Upper lobe of left lung (tissue), 6 donors: ENCODE data around the gene SPATA25. TPM values are rescaled to one million over a fixed set of nuclear protein-coding genes. Genes with fewer than 3 reads are reported as not detected.
A peak's percentile ranks its signal among the peaks of the same experiment; 100 is the strongest.

ENCODE experiments used
- ATAC-seq, 2 donors: fragments of 200-7000 bp; cut with Tn5 transposase; one replicate each; pipeline ENCODE4 v1.9.1; 2022; ENCODE audit warnings: mild to moderate bottlenecking in 2 of 2, moderate library complexity in 2 of 2; ENCODE audit not compliant: low FRiP score in 2 of 2
- DNase-seq, 2 donors: peaks; one replicate each; pipeline ENCODE4 v3.0.0-alpha.2; 2019 to 2020
- H3K27ac ChIP-seq, 4 donors: fragments of 200-600 bp; sonication (generic); one replicate each; pipeline ENCODE4 v1.5.1; 2016 to 2019
- H3K27me3 ChIP-seq, 4 donors: fragments of 200-600 bp; sonication (generic); one replicate each; pipeline ENCODE4 v1.5.1; 2017 to 2019
- H3K36me3 ChIP-seq, 4 donors: fragments of 200-600 bp; sonication (generic); one replicate each; pipeline ENCODE4 v1.5.1; 2016 to 2019
- H3K4me1 ChIP-seq, 4 donors: fragments of 200-600 bp; sonication (generic); one replicate each; pipeline ENCODE4 v1.5.1; 2018 to 2019
- H3K4me3 ChIP-seq, 4 donors: fragments of 200-600 bp; sonication (generic); one replicate each; pipeline ENCODE4 v1.5.1; 2017 to 2019; ENCODE audit warnings: mild to moderate bottlenecking in 2 of 4, moderate library complexity in 1 of 4
- H3K9me3 ChIP-seq, 4 donors: fragments of 200-600 bp; sonication (generic); one replicate each; pipeline ENCODE4 v1.5.1; 2018 to 2019
- EP300 ChIP-seq, 4 donors: sonication (generic); formaldehyde crosslinking; IDR thresholded peaks; one replicate each; pipeline ENCODE4 v1.5.1; 2017; ENCODE audit warnings: antibody characterized with exemption in 4 of 4, control low read depth in 2 of 4
- POLR2A ChIP-seq, 4 donors: fragments of 450-650 bp; IDR thresholded peaks; one replicate each; pipeline ENCODE4 v1.5.1; 2016 to 2017; ENCODE audit warnings: antibody characterized with exemption in 4 of 4, mild to moderate bottlenecking in 2 of 4
- POLR2AphosphoS5 ChIP-seq, 2 donors: sonication (generic); formaldehyde crosslinking; IDR thresholded peaks; one replicate each; pipeline ENCODE4 v1.5.1; 2017; ENCODE audit warnings: antibody characterized with exemption in 2 of 2
- WGBS, 2 donors: methylation state at CpG; one replicate each; pipeline ENCODE4 v1.1.5; 2017 to 2018; 5-methylcytosine and 5-hydroxymethylcytosine counted together
- total RNA-seq, 6 donors: library from RNA; depleted of rRNA in 4 of 6; stranded (reverse); fragments of >200 nt in 4 of 6; gene quantifications; one replicate each; pipeline versions ENCODE4 v1.1.0 to v1.2.1, GENCODE V29; 2016 to 2021
- TF ChIP-seq, protein P1 (sequence below), 6 experiments: fragments of 450-650 bp in 4 of 6; fragments of 200-600 bp in 2 of 6; sonication (generic) in 2 of 6; IDR thresholded peaks; one replicate each; pipeline ENCODE4 v1.5.1; 2016 to 2019; ENCODE audit warnings: antibody characterized with exemption in 6 of 6
- donor health status: DM: no; HTN: no; CAD: no; lungs with moderate emphysema.
- donor health status: DM: no; HTN: yes; CAD: no; lungs with severe emphysema.

SPATA25 gene
- total RNA-seq, 6 donors from 2014 or later, result 1.3 to 11.5 (median 1.6) TPM

DNA sequence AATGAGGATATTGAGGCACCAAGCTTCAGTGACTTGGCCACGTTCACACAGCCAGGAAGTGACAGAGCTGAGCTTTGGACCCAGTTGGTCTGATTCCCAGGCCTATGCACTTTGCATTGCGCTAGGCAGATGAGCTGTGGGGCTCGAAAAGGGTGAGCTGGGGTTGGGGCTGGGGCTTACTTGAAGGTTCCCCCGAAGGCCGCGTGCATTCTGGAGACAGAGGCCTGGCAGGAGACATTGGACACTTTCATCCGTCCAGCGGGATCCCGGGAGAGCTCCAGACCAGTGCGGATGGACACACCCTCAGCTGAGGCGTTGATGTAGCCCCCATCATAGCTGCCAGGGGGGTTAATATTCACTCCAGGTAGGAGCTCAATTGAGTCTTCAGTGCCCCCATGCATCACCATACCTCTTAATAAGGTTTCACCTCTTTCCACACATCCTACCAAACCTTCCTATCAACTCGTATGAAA is 21.9 kb upstream of the SPATA25 start:
- Histone ChIP-seq H3K36me3 (peaks cover 0 to 14% (median 2%) of the 10 kb centered on the region in 4 donors), H3K27me3 (no peaks in the 10 kb centered on the region), H3K4me3 (no peak overlapping the region), H3K9me3 (no peaks in the 10 kb centered on the region), H3K4me1 (peaks cover 18 to 44% (median 25%) of the 10 kb centered on the region in 4 donors), H3K27ac (peak overlapping the region in 1 of 4 donors; percentile 24)
- DNase-seq (no peak), ATAC-seq (no peak)
- whole genome bisulfite sequencing, 2 donors, result 88 to 93% methylated on average over 10 to 12 of the region's 12 CpGs
- TF ChIP-seq POLR2AphosphoS5 (IDR thresholded peaks at IDR 0.05) (no peak), EP300 (IDR thresholded peaks at IDR 0.05) (no peak), POLR2A (IDR thresholded peaks at IDR 0.05) (no peak)
- TF ChIP-seq, protein P1, sequence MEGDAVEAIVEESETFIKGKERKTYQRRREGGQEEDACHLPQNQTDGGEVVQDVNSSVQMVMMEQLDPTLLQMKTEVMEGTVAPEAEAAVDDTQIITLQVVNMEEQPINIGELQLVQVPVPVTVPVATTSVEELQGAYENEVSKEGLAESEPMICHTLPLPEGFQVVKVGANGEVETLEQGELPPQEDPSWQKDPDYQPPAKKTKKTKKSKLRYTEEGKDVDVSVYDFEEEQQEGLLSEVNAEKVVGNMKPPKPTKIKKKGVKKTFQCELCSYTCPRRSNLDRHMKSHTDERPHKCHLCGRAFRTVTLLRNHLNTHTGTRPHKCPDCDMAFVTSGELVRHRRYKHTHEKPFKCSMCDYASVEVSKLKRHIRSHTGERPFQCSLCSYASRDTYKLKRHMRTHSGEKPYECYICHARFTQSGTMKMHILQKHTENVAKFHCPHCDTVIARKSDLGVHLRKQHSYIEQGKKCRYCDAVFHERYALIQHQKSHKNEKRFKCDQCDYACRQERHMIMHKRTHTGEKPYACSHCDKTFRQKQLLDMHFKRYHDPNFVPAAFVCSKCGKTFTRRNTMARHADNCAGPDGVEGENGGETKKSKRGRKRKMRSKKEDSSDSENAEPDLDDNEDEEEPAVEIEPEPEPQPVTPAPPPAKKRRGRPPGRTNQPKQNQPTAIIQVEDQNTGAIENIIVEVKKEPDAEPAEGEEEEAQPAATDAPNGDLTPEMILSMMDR (IDR thresholded peaks at IDR 0.05), result no peak

DNA sequence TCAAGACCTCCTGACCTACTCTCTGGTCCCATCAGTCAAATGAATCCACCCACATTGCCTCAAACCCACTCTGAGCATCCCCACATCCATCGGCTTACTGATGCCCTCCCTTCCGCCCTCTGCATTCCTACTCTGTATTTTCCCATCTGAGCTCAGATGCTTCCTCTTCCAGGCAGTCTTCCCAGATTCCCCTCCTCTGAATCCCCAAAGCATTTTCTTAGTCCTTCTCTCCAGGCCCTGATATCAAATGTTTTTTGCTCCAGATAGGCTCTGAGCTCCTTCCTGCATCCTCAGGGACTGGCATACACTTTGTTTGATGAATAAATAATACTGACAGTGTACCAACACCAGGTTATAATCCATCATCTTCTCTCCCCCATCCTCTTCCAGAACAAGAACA is 20.7 kb upstream of the SPATA25 start:
- Histone ChIP-seq H3K27ac (no peak overlapping the region), H3K36me3 (peaks cover 0 to 14% (median 2%) of the 10 kb centered on the region in 4 donors), H3K9me3 (no peaks in the 10 kb centered on the region), H3K27me3 (no peaks in the 10 kb centered on the region), H3K4me1 (peaks cover 18 to 39% (median 25%) of the 10 kb centered on the region in 4 donors), H3K4me3 (no peak overlapping the region)
- 90 to 95% methylated on average over 2 of the region's 2 CpGs for WGBS, 2 donors
- no peak for DNase-seq
- TF ChIP-seq, protein P1 (IDR thresholded peaks at IDR 0.05), result no peak
- TF ChIP-seq EP300 (IDR thresholded peaks at IDR 0.05), result no peak
- no peak for TF ChIP-seq POLR2AphosphoS5 (IDR thresholded peaks at IDR 0.05)
- TF ChIP-seq POLR2A (IDR thresholded peaks at IDR 0.05), result no peak
- ATAC-seq, result no peak

DNA sequence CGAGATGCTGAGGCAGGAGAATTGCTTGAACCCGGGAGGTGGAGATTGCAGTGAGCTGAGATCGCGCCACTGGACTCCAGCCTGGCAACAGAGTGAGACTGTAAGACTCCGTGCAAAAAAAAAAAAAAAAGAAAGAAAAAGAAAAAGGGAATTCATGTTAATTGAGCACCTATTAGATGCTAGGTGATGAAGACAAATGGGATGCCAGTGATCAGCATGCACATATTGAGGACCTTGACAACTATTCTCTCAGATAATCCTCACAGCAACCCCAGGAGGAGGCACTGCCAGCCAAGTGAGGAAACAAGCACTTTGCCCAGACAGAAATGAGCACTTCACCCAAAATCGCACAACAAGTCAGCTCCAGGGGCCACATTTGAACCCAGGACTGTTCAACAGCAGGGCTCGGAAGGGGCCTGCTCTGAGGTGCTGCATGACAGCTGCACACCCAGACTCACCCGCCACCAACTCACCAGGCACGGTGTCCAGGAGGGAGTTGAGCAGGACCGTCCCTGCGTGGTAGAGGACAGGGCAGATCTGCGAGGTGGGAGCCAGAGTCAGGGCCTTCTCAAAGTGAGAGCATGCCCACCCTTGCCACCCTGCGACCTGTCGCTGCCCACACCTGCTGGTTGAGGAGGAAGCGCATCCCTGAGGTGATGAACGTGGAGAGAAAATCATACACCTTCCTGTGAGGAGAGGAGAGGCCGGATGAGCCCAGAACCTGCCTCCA is 20.0 kb upstream of the SPATA25 start:
- H3K27me3 ChIP-seq, result no peaks in the 10 kb centered on the region
- no peak overlapping the region for H3K27ac ChIP-seq
- no peak for DNase-seq
- ATAC-seq, result no peak
- WGBS, 2 donors, result 89 to 94% methylated on average over 14 to 17 of the region's 17 CpGs
- H3K36me3 ChIP-seq, result peaks cover 0 to 18% (median 2%) of the 10 kb centered on the region in 4 donors
- H3K4me1 ChIP-seq, result peaks cover 12 to 32% (median 21%) of the 10 kb centered on the region in 4 donors
- no peak overlapping the region for H3K4me3 ChIP-seq
- no peaks in the 10 kb centered on the region for H3K9me3 ChIP-seq
- no peak for TF ChIP-seq POLR2AphosphoS5 (IDR thresholded peaks at IDR 0.05)
- TF ChIP-seq POLR2A (IDR thresholded peaks at IDR 0.05), result no peak
- TF ChIP-seq, protein P1 (IDR thresholded peaks at IDR 0.05), result no peak
- TF ChIP-seq EP300 (IDR thresholded peaks at IDR 0.05), result no peak

DNA sequence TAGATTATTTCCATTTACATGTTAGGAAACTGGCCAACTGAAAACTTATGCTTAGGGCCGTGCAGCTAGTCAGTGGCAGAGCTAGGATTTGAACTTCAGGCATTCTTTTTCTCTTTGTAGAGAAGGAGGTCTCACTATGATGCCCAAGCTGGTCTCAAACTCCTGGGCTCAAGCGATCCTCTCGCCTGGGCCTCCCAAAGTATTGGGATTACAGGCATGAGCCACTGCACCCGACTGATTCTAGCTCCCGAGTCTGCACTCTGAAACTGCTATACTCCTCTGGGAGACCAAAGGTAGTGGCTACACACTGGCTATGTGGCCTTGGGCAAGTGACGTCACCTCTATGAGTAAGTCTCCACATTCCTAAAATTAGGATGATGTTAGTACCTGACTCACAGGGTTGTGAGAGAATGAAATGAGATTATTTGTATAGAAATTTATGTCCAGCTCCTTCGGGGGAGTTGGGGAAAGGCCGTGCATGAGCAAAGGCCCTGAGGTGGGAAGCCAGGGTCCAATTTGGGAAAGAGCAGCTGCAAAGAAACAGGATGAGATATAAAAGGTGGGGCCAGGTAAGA is 18.2 kb upstream of the SPATA25 start:
- Histone ChIP-seq H3K27me3 (no peaks in the 10 kb centered on the region), H3K4me1 (peaks cover 0 to 14% (median 7%) of the 10 kb centered on the region in 4 donors), H3K4me3 (no peak overlapping the region), H3K9me3 (no peaks in the 10 kb centered on the region), H3K27ac (no peak overlapping the region), H3K36me3 (peaks cover 0 to 26% (median 2%) of the 10 kb centered on the region in 4 donors)
- ATAC-seq (no peak), DNase-seq (no peak)
- TF ChIP-seq EP300 (IDR thresholded peaks at IDR 0.05), result no peak
- no peak for TF ChIP-seq POLR2AphosphoS5 (IDR thresholded peaks at IDR 0.05)
- TF ChIP-seq POLR2A (IDR thresholded peaks at IDR 0.05), result no peak
- TF ChIP-seq, protein P1 (IDR thresholded peaks at IDR 0.05), result no peak
- WGBS, 2 donors, result 90 to 91% methylated on average over 7 to 8 of the region's 8 CpGs
